IMR-90 (cell line): ENCODE results near the gene CHST6. TPM values are rescaled to one million over a fixed set of nuclear protein-coding genes. Genes with fewer than 3 reads are reported as not detected.

ENCODE experiments used
- ATAC-seq: fragments of 200-7000 bp; cut with Tn5 transposase; 2 replicates; pipeline ENCODE4 v1.9.1; 2020; ENCODE audit warnings: low read depth, mild to moderate bottlenecking, moderate library complexity
- BruUV-seq: library from RNA; stranded (reverse); fragments of 400-500 nt; replicated peaks from 2 replicates; lab custom pipeline; 2021; lab: Mats Ljungman, UMichigan
- CTCF ChIA-PET: fragments of 300-600 bp; formaldehyde crosslinking; extraction: SDS; loops from one replicate; lab custom pipeline; 2021; ENCODE audit warnings: antibody characterized with exemption; lab: Yijun Ruan, JAX
- POLR2A ChIA-PET: fragments of 300-600 bp; sonication (Branson Sonifier 250); formaldehyde crosslinking; loops from one replicate; lab custom pipeline; 2022; ENCODE audit warnings: antibody characterized with exemption; ENCODE audit not compliant: unreplicated experiment; lab: Charles Lee
- DNase-seq: peaks from one replicate; pipeline ENCODE4 v3.0.0; 2013
- H2AFZ ChIP-seq: replicated peaks from 2 replicates; pipeline ENCODE3; 2013; ENCODE audit warnings: low read length, mild to moderate bottlenecking; ENCODE audit not compliant: poor library complexity
- H2AK5ac ChIP-seq: 2 replicates; pipeline ENCODE4 v1.6.1; 2013; ENCODE audit warnings: low read depth, low read length, inconsistent platforms
- H2AK9ac ChIP-seq: replicated peaks from 2 replicates; pipeline ENCODE3; 2013; ENCODE audit warnings: mild to moderate bottlenecking, low read depth, low read length, moderate library complexity; ENCODE audit not compliant: poor library complexity
- H2BK120ac ChIP-seq: 2 replicates; pipeline ENCODE4 v1.6.1; 2013; ENCODE audit warnings: low read depth, low read length, inconsistent platforms
- H2BK15ac ChIP-seq: 3 replicates; pipeline ENCODE4 v1.6.1; 2013; ENCODE audit warnings: low read depth, low read length, inconsistent platforms
- H2BK20ac ChIP-seq: 2 replicates; pipeline ENCODE4 v1.6.1; 2013; ENCODE audit warnings: low read depth, mild to moderate bottlenecking, inconsistent platforms, low read length, moderate library complexity
- H2BK5ac ChIP-seq: 2 replicates; pipeline ENCODE4 v1.6.1; 2013; ENCODE audit warnings: mild to moderate bottlenecking, low read depth, low read length, inconsistent platforms; ENCODE audit not compliant: poor library complexity, severe bottlenecking
- H3K14ac ChIP-seq: replicated peaks from 2 replicates; pipeline ENCODE4 v1.6.1; 2013; ENCODE audit warnings: low read depth, low read length, inconsistent platforms
- H3K18ac ChIP-seq: 2 replicates; pipeline ENCODE4 v1.6.1; 2013; ENCODE audit warnings: low read depth, low read length, control low read depth
- H3K23ac ChIP-seq: 2 replicates; pipeline ENCODE4 v1.6.1; 2013; ENCODE audit warnings: low read depth, low read length, inconsistent platforms
- H3K27ac ChIP-seq: 2 replicates; pipeline ENCODE4 v1.5.1; 2013; ENCODE audit warnings: mild to moderate bottlenecking, control low read depth, low read length; ENCODE audit not compliant: insufficient read depth
- H3K27me3 ChIP-seq: 2 replicates; pipeline ENCODE4 v1.6.1; 2013; ENCODE audit warnings: low read length; ENCODE audit not compliant: control insufficient read depth, insufficient read depth
- H3K36me3 ChIP-seq: 2 replicates; pipeline ENCODE4 v1.6.1; 2013; ENCODE audit warnings: low read length, mixed read lengths; ENCODE audit not compliant: control insufficient read depth, insufficient read depth
- H3K4ac ChIP-seq: 2 replicates; pipeline ENCODE4 v1.6.1; 2013; ENCODE audit warnings: low read depth, low read length, inconsistent platforms
- H3K4me1 ChIP-seq: 2 replicates; pipeline ENCODE4 v1.6.1; 2013; ENCODE audit warnings: low read length, mixed read lengths; ENCODE audit not compliant: control insufficient read depth, insufficient read depth
- H3K4me2 ChIP-seq: 2 replicates; pipeline ENCODE4 v1.6.1; 2013; ENCODE audit warnings: low read depth, mild to moderate bottlenecking, control low read depth, low read length, moderate library complexity
- H3K4me3 ChIP-seq: 2 replicates; pipeline ENCODE4 v1.5.1; 2013; ENCODE audit warnings: low read depth, mild to moderate bottlenecking, control low read depth, low read length, moderate library complexity; ENCODE audit not compliant: insufficient read depth
- H3K56ac ChIP-seq: 2 replicates; pipeline ENCODE4 v1.6.1; 2013; ENCODE audit warnings: low read length, inconsistent platforms; ENCODE audit not compliant: insufficient read depth; ENCODE audit errors: extremely low read depth
- H3K79me1 ChIP-seq, 2 experiments: 2 replicates each; pipeline ENCODE4 v1.6.1; 2013; ENCODE audit warnings: low read length in 2 of 2, inconsistent platforms in 1 of 2, low read depth in 1 of 2
- H3K9ac ChIP-seq: 2 replicates; pipeline ENCODE4 v1.6.1; 2013; ENCODE audit warnings: low read depth, low read length, control low read depth
- H3K9me1 ChIP-seq: 2 replicates; pipeline ENCODE4 v1.6.1; 2013; ENCODE audit warnings: low read length, inconsistent platforms; ENCODE audit not compliant: insufficient read depth
- H3K9me3 ChIP-seq: 2 replicates; pipeline ENCODE4 v1.6.1; 2013; ENCODE audit warnings: low read length; ENCODE audit not compliant: control insufficient read depth, insufficient read depth
- H4K20me1 ChIP-seq: 2 replicates; pipeline ENCODE4 v1.6.1; 2013; ENCODE audit warnings: low read length, inconsistent platforms; ENCODE audit not compliant: insufficient read depth
- H4K5ac ChIP-seq: 2 replicates; pipeline ENCODE4 v1.6.1; 2013; ENCODE audit warnings: mild to moderate bottlenecking, low read depth, low read length, control low read depth
- H4K8ac ChIP-seq, 2 experiments: 2 replicates each; pipeline ENCODE4 v1.6.1; 2013; ENCODE audit warnings: low read depth in 2 of 2, low read length in 2 of 2, control low read depth in 1 of 2, inconsistent platforms in 1 of 2
- H4K91ac ChIP-seq: 2 replicates; pipeline ENCODE4 v1.6.1; 2013; ENCODE audit warnings: low read depth, low read length, inconsistent platforms; ENCODE audit not compliant: insufficient read depth
- BHLHE40 ChIP-seq: fragments of 150-350 bp; IDR thresholded peaks from 2 replicates; pipeline ENCODE4 v1.6.1; 2016; ENCODE audit warnings: mild to moderate bottlenecking, low read depth, low read length
- CEBPB ChIP-seq: IDR thresholded peaks from 2 replicates; pipeline ENCODE4 v1.6.1; 2012; ENCODE audit warnings: low read depth, low read length, improper control_type of control experiment
- ELK1 ChIP-seq: fragments of 150-350 bp; IDR thresholded peaks from 2 replicates; pipeline ENCODE4 v1.6.1; 2016; ENCODE audit warnings: low read depth, mild to moderate bottlenecking, low read length, moderate library complexity, borderline replicate concordance
- FOS ChIP-seq: fragments of 150-350 bp; IDR thresholded peaks from 2 replicates; pipeline ENCODE4 v1.6.1; 2016; ENCODE audit warnings: low read depth, low read length
- MAZ ChIP-seq: IDR thresholded peaks from 2 replicates; pipeline ENCODE4 v1.6.1; 2012; ENCODE audit warnings: low read depth, mild to moderate bottlenecking, low read length, improper control_type of control experiment, moderate library complexity, borderline replicate concordance
- MXI1 ChIP-seq: IDR thresholded peaks from 2 replicates; pipeline ENCODE4 v1.6.1; 2012; ENCODE audit warnings: low read depth, mild to moderate bottlenecking, low read length, moderate library complexity, borderline replicate concordance
- NFE2L2 ChIP-seq: fragments of 150-350 bp; IDR thresholded peaks from 2 replicates; pipeline ENCODE4 v1.6.1; 2016; ENCODE audit warnings: low read depth, mild to moderate bottlenecking, low read length
- POLR2A ChIP-seq: IDR thresholded peaks from 2 replicates; pipeline ENCODE4 v1.6.1; 2012; ENCODE audit warnings: mild to moderate bottlenecking, low read depth, low read length
- RFX5 ChIP-seq: IDR thresholded peaks from 2 replicates; pipeline ENCODE4 v1.8.0; 2012; ENCODE audit warnings: low read depth, mild to moderate bottlenecking, low read length, moderate library complexity
- SMC3 ChIP-seq: fragments of 150-350 bp; IDR thresholded peaks from 2 replicates; pipeline ENCODE4 v1.6.1; 2016; ENCODE audit warnings: low read depth, mild to moderate bottlenecking, antibody characterized with exemption, low read length, moderate library complexity
- WGBS, 2 experiments: methylation state at CpG; one replicate each; pipeline versions ENCODE4 v1.1.5 to v1.1.7; 2013; ENCODE audit warnings: missing lambda C conversion rate in 2 of 2; ENCODE audit not compliant: insufficient read length in 1 of 2; ENCODE audit errors: extremely low coverage in 2 of 2; 5-methylcytosine and 5-hydroxymethylcytosine counted together
- dilution Hi-C: fragments of 300-500 bp; cut with HindIII; formaldehyde crosslinking; loops from one replicate; pipeline ENCODE4 v1.14.3; 2018; ENCODE audit warnings: low sequenced_read_pairs; ENCODE audit not compliant: unreplicated experiment
- in situ Hi-C: fragments of 300-500 bp; cut with MboI; formaldehyde crosslinking; loops from 3 replicates; pipeline ENCODE4 v1.14.3; 2019; ENCODE audit warnings: low sequenced_read_pairs, inconsistent platforms, mixed read lengths
- intact Hi-C: fragments of 100-400 bp; cut with micrococcal nuclease; formaldehyde crosslinking; loops from 2 replicates; pipeline ENCODE4 v1.10.0; 2022
- polyA plus RNA-seq, 3 experiments: library from polyadenylated mRNA; depleted of rRNA; stranded (reverse); fragments of >200 nt; gene quantifications; 2 replicates each; pipeline ENCODE4 v1.2.3, GENCODE V29; 2012; ENCODE audit warnings: low replicate concordance in 1 of 3
- total RNA-seq: library from RNA; depleted of rRNA; stranded (reverse); fragments of >200 nt; gene quantifications from 2 replicates; pipeline ENCODE4 v1.2.3, GENCODE V29; 2012
- TF ChIP-seq, protein P1 (sequence below): fragments of 150-350 bp; IDR thresholded peaks from 2 replicates; pipeline ENCODE4 v1.6.1; 2017; ENCODE audit warnings: mild to moderate bottlenecking, antibody characterized with exemption, low read length, low read depth
- TF ChIP-seq, protein P2 (sequence below): conservative IDR thresholded peaks from 2 replicates; pipeline ENCODE4 v1.5.1; 2012; ENCODE audit warnings: mild to moderate bottlenecking, low read depth, low read length, improper control_type of control experiment

Gene CHST6
- total and polyA plus RNA-seq, 2 of the 4 experiments (the other 2 are of a cell fraction) = under 0.01 to 0.12 TPM

DNA sequence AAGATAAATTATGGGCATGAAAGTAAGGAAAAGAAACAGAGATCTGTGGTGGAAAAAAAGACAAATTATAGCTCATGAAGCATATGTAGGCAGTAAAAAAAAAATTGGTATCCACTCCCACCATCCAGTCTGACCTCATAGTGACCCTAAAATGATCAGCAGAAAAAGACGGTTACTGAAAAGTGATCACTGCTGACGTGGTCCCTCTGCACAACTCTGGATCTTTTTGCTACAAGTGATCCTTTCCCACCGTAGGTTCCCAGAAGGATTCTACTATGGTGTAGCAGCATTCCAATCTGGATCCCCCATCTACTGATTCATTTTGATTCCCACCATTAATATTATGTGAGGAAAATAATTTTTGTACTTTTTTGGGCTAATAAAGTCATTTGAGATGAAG lies 10.9 kb upstream of the CHST6 start:
- Histone ChIP-seq H3K79me1 (no peaks in the 10 kb centered on the region), H2AFZ (no peak overlapping the region), H3K27ac (no peak overlapping the region; the same call in 1 of the 2 replicates), H2AK5ac (no peak overlapping the region), H2BK20ac (0 out of 2 replicates have a peak overlapping the region, but pooled peaks have one; percentile 10), H3K4me1 (no peaks in the 10 kb centered on the region; the same call in 1 of the 2 replicates), H3K36me3 (no peaks in the 10 kb centered on the region), H3K56ac (no peak overlapping the region), H3K18ac (no peak overlapping the region), H3K27me3 (peaks cover 1% of the 10 kb centered on the region; the same call in 1 of the 2 replicates), H3K14ac (no peak overlapping the region), H3K9ac (no peak overlapping the region), H3K23ac (no peak overlapping the region), H2BK15ac (no peak overlapping the region), H3K4me2 (no peak overlapping the region), H4K5ac (no peak overlapping the region; the same call in 1 of the 2 replicates), H4K8ac (peak overlapping the region; percentile 32 to 61; a peak in 2 of 4 replicates), H2BK120ac (no peak overlapping the region), H4K20me1 (no peaks in the 10 kb centered on the region), H3K9me1 (no peaks in the 10 kb centered on the region; the same call in 1 of the 2 replicates), H2BK5ac (no peak overlapping the region), H3K4me3 (no peak overlapping the region), H4K91ac (no peak overlapping the region), H2AK9ac (no peak overlapping the region), H3K9me3 (no peaks in the 10 kb centered on the region), H3K4ac (no peak overlapping the region)
- ChIA-PET CTCF (interaction anchor here (0.6 to 1.2 kb wide), 3 partner anchors 12 to 170 kb away, joined by 3 read pairs; no protein-coding TSS in a partner anchor), POLR2A (interaction anchor here (0.6 kb wide), 1 partner anchor 10 kb away, joined by 4 read pairs; no protein-coding TSS in a partner anchor)
- no CpG with 5 or more reads among the region's 3 CpGs for WGBS, 2 experiments
- no peak for TF ChIP-seq MXI1
- TF ChIP-seq ELK1 = no peak
- TF ChIP-seq CEBPB = no peak
- no peak for TF ChIP-seq FOS
- no peak for TF ChIP-seq POLR2A
- TF ChIP-seq, protein P1, sequence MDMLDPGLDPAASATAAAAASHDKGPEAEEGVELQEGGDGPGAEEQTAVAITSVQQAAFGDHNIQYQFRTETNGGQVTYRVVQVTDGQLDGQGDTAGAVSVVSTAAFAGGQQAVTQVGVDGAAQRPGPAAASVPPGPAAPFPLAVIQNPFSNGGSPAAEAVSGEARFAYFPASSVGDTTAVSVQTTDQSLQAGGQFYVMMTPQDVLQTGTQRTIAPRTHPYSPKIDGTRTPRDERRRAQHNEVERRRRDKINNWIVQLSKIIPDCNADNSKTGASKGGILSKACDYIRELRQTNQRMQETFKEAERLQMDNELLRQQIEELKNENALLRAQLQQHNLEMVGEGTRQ = no peak
- no peak for TF ChIP-seq RFX5
- TF ChIP-seq BHLHE40 = no peak
- TF ChIP-seq, protein P2, sequence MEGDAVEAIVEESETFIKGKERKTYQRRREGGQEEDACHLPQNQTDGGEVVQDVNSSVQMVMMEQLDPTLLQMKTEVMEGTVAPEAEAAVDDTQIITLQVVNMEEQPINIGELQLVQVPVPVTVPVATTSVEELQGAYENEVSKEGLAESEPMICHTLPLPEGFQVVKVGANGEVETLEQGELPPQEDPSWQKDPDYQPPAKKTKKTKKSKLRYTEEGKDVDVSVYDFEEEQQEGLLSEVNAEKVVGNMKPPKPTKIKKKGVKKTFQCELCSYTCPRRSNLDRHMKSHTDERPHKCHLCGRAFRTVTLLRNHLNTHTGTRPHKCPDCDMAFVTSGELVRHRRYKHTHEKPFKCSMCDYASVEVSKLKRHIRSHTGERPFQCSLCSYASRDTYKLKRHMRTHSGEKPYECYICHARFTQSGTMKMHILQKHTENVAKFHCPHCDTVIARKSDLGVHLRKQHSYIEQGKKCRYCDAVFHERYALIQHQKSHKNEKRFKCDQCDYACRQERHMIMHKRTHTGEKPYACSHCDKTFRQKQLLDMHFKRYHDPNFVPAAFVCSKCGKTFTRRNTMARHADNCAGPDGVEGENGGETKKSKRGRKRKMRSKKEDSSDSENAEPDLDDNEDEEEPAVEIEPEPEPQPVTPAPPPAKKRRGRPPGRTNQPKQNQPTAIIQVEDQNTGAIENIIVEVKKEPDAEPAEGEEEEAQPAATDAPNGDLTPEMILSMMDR = no peak
- no peak for TF ChIP-seq MAZ
- no peak for TF ChIP-seq SMC3
- no peak for TF ChIP-seq NFE2L2
- in situ Hi-C loops = no loop called here
- DNase-seq (no peak), ATAC-seq (no peak)
- dilution Hi-C loops = no loop called here
- BruUV-seq = no TSS peak
- intact Hi-C loops = no loop called here
